ENCODE data around the gene CABP1.

The CABP1 gene

DNA sequence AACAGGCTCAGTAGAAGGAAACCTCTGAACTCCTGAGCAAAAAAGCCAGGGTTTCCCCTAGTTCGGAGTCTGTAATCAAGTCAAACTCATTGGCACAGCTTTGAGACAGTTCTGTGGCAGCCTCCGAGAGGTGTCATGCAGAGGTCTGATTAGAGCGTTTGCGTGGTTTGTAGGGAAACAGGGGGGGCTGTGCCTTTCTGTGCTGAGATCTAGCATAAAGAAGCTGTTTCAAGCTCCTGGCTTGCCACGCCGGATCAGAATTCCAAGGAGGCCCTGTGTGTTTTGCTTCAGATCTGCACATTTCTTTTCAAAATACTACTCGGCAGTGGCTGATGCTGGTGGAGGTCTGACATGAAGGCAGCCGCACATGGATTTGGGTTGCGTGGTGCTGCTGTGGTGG is 1.7 kb downstream of the CABP1 start:
- Histone ChIP-seq H3K36me3 (ENCODE audit: control insufficient read depth, insufficient read depth, low read length, severe bottlenecking) (no peaks in the 10 kb centered on the region), H3K27me3 (replicated peaks; ENCODE audit: control insufficient read depth, insufficient read depth, low read length) (peaks cover 61% of the 10 kb centered on the region), H3K4me3 (ENCODE audit: low read length) (no peak overlapping the region), H3K9ac (ENCODE audit: low read length) (no peak overlapping the region), H3K4me1 (ENCODE audit: control insufficient read depth, insufficient read depth, low read length) (no peaks in the 10 kb centered on the region), H3K9me3 (ENCODE audit: control insufficient read depth, low read length) (no peaks in the 10 kb centered on the region)
- no peak for DNase-seq (ENCODE audit: low read depth)

DNA sequence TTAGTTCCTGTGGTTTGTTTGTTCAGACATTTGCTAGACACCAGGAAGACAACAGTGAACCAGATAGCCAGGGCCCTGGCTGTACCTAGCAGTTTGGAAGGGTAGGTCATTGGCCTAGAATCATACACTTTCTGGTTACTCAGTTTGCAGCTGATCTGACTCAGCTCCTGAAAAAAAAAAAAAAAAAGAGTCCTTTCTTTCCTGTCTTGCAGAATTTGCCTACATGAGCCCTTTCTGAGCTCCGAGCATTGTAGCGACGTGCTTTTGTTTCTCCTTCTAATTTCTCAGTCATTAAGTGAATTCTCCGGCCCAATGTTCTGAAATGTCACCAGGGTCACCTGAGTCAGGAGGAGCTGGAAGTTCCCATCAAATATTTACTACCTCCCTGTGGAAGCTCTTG is 2.4 kb downstream of the CABP1 start:
- no peak for DNase-seq (ENCODE audit: low read depth)
- H3K9ac ChIP-seq (ENCODE audit: low read length): no peak overlapping the region
- no peaks in the 10 kb centered on the region for H3K9me3 ChIP-seq (ENCODE audit: control insufficient read depth, low read length)
- H3K4me1 ChIP-seq (ENCODE audit: control insufficient read depth, insufficient read depth, low read length): no peaks in the 10 kb centered on the region
- peaks cover 60% of the 10 kb centered on the region for H3K27me3 ChIP-seq (replicated peaks; ENCODE audit: control insufficient read depth, insufficient read depth, low read length)
- no peaks in the 10 kb centered on the region for H3K36me3 ChIP-seq (ENCODE audit: control insufficient read depth, insufficient read depth, low read length, severe bottlenecking)
- no peak overlapping the region for H3K4me3 ChIP-seq (ENCODE audit: low read length)

DNA sequence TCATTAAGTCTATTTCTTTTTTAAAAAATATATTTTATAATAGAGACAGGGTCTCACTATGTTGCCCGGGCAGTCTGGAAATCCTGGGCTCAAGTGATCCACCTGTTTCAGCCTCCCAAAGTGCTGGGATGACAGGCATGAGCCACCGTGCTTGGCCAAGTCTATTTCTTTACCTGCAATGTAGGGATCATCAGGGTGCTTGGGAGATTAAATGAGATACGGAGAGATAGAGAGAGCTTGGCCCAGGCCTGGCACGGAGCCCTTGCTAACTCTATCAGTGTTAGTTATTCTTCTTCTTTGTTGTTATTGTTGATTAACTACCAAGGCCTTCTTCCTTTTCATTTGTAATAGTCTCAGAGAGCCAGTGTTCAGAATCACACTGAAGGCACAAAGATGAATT is 3.1 kb downstream of the CABP1 start:
- no peak for DNase-seq (ENCODE audit: low read depth)
- no peaks in the 10 kb centered on the region for H3K36me3 ChIP-seq (ENCODE audit: control insufficient read depth, insufficient read depth, low read length, severe bottlenecking)
- H3K9ac ChIP-seq (ENCODE audit: low read length): no peak overlapping the region
- H3K27me3 ChIP-seq (replicated peaks; ENCODE audit: control insufficient read depth, insufficient read depth, low read length): peaks cover 54% of the 10 kb centered on the region
- no peak overlapping the region for H3K4me3 ChIP-seq (ENCODE audit: low read length)
- no peaks in the 10 kb centered on the region for H3K9me3 ChIP-seq (ENCODE audit: control insufficient read depth, low read length)
- H3K4me1 ChIP-seq (ENCODE audit: control insufficient read depth, insufficient read depth, low read length): no peaks in the 10 kb centered on the region

DNA sequence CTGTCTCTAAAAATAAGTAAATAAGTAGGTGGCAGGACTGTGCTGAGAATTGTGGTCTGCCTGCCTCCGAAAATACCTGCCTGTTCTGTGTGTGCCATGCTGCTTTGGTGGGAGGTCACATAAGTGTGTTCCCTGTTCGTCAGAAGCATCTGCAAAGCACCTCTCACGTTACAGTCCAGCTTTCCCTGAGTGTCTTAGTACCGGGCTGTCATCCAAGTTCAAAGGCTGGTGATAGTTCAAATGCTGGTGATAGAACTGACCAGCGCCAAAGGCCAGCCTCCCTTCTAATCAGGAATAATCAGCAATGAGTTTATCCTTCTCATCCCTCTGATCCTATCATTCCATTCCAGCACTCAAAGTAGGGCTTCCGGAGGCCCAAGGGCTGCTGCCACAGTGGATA is 5.6 kb downstream of the CABP1 start:
- Histone ChIP-seq H3K9ac (ENCODE audit: low read length) (no peak overlapping the region), H3K36me3 (ENCODE audit: control insufficient read depth, insufficient read depth, low read length, severe bottlenecking) (no peaks in the 10 kb centered on the region), H3K9me3 (ENCODE audit: control insufficient read depth, low read length) (no peaks in the 10 kb centered on the region), H3K27me3 (replicated peaks; ENCODE audit: control insufficient read depth, insufficient read depth, low read length) (peaks cover 59% of the 10 kb centered on the region), H3K4me3 (ENCODE audit: low read length) (no peak overlapping the region), H3K4me1 (ENCODE audit: control insufficient read depth, insufficient read depth, low read length) (peaks cover 7% of the 10 kb centered on the region)
- DNase-seq (ENCODE audit: low read depth): no peak

DNA sequence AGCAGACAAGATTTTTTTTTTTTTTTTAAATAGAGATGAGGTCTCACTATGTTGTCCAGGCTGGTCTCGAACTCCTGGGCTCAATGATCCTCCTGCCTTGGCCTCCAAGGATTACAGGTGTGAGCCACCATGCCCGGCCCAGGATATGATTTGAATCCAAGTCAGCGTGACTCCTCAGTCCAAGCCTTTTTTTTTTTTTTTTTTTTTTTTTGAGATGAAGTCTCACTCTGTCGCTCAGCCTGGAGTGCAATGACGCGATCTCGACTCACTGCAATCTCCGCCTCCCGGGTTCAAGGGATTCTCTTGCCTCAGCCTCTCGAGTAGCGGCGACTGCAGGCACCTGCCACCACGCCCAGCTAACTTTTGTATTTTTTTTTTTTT is 6.9 kb downstream of the CABP1 start:
- no peak for DNase-seq (ENCODE audit: low read depth)
- peaks cover 56% of the 10 kb centered on the region for H3K27me3 ChIP-seq (replicated peaks; ENCODE audit: control insufficient read depth, insufficient read depth, low read length)
- H3K9me3 ChIP-seq (ENCODE audit: control insufficient read depth, low read length): no peaks in the 10 kb centered on the region
- H3K4me3 ChIP-seq (ENCODE audit: low read length): no peak overlapping the region
- no peak overlapping the region for H3K9ac ChIP-seq (ENCODE audit: low read length)
- H3K4me1 ChIP-seq (ENCODE audit: control insufficient read depth, insufficient read depth, low read length): peaks cover 7% of the 10 kb centered on the region
- no peaks in the 10 kb centered on the region for H3K36me3 ChIP-seq (ENCODE audit: control insufficient read depth, insufficient read depth, low read length, severe bottlenecking)

DNA sequence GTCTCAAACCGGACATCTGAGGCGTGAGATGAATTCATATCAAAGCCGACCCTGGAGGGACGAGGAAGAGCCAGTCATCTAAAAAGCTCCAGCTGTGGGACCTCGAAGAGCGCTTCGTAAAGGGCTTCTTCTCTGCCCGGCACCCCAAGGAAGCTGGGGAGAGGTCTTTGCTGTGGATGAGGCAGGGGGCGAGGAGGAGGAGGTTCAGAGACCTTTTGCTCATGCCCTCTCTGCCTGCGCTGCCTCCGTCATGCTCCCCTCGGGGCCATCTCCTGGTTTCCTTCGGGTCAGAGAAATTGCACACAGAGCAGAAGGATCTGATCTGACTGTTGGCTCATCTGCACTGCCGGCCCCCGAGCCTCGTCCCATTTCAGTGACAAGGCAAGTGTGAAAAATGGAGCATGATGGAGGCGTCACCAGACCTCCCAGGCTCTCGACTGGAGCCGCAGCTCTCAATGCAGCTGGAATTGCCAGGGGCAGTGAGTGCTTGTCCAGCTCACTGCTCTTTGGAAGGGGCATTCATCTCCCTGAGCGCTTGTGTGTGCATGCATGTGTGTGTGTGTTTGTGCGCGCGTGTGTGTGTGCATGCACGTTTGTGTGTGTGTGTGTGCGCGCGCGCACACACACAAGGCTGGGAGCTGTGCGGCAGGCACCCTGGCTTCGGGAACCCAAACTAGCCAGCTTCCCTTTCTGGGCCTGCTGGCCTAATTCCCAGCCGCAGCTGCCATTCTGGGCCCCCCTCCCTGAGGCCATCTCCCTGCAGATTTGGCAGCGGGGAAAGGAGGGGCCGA is 9.2 kb downstream of the CABP1 start:
- Histone ChIP-seq H3K27me3 (replicated peaks; ENCODE audit: control insufficient read depth, insufficient read depth, low read length) (peaks cover 50% of the 10 kb centered on the region), H3K4me3 (ENCODE audit: low read length) (peak overlapping the region; percentile 77)
- peak; percentile 48 for DNase-seq (ENCODE audit: low read depth)

DNA sequence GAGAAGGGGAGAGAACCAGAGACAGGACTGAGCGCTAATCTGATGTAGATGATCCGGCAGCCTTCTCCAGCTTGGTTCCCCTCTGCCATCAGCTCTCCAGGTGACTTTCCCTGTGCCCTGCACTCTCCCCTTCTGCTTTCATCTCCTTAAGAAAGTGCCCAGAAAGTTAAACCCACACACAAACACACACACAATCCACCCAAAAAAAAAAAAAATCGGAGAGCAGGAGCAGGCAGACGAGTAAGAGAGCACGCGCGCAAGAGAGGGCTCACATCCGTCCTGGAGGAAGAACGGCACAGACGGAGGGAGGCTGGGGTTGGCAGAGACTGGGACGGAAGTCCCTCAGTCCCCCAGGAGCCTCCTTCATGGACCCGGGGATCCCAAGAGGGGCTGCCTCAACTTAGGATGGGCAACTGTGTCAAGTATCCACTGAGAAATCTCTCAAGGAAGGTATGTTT is 9.8 kb downstream of the CABP1 start:
- Histone ChIP-seq H3K9ac (ENCODE audit: low read length) (no peak overlapping the region), H3K4me1 (ENCODE audit: control insufficient read depth, insufficient read depth, low read length) (peaks cover 7% of the 10 kb centered on the region), H3K27me3 (replicated peaks; ENCODE audit: control insufficient read depth, insufficient read depth, low read length) (peaks cover 45% of the 10 kb centered on the region), H3K36me3 (ENCODE audit: control insufficient read depth, insufficient read depth, low read length, severe bottlenecking) (no peaks in the 10 kb centered on the region), H3K4me3 (ENCODE audit: low read length) (no peak overlapping the region), H3K9me3 (ENCODE audit: control insufficient read depth, low read length) (no peaks in the 10 kb centered on the region)
- DNase-seq (ENCODE audit: low read depth): no peak

More for the DNA sequence above, 9.2 kb downstream of the CABP1 start:
- Histone ChIP-seq H3K9me3 (ENCODE audit: control insufficient read depth, low read length) (no peaks in the 10 kb centered on the region), H3K4me1 (ENCODE audit: control insufficient read depth, insufficient read depth, low read length) (peaks cover 7% of the 10 kb centered on the region), H3K9ac (ENCODE audit: low read length) (peak overlapping the region; percentile 30), H3K36me3 (ENCODE audit: control insufficient read depth, insufficient read depth, low read length, severe bottlenecking) (no peaks in the 10 kb centered on the region)

DNA sequence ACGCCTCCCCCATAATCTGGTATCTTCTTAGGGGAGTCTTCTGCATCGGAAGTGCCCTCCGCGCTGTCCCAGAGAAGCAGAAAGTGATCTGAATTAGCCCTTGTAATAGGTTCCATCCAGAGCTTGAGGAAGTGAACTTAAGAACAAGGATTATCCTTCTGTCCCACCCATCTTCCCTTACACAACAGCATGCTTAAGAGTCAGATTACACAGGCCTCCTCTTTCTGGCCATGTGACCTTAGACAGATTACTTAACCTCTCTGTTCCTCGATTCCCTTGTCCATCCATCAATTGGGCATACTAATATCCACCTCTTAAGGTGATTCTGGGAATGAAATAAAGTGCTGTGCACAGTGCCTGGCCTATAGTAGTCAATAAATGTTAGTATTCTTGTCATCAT is 11.4 kb downstream of the CABP1 start:
- H3K9ac ChIP-seq (ENCODE audit: low read length): no peak overlapping the region
- no peak overlapping the region for H3K4me3 ChIP-seq (ENCODE audit: low read length)
- H3K36me3 ChIP-seq (ENCODE audit: control insufficient read depth, insufficient read depth, low read length, severe bottlenecking): no peaks in the 10 kb centered on the region
- H3K9me3 ChIP-seq (ENCODE audit: control insufficient read depth, low read length): no peaks in the 10 kb centered on the region
- peaks cover 7% of the 10 kb centered on the region for H3K4me1 ChIP-seq (ENCODE audit: control insufficient read depth, insufficient read depth, low read length)
- DNase-seq (ENCODE audit: low read depth): peak; percentile 53
- peaks cover 51% of the 10 kb centered on the region for H3K27me3 ChIP-seq (replicated peaks; ENCODE audit: control insufficient read depth, insufficient read depth, low read length)

DNA sequence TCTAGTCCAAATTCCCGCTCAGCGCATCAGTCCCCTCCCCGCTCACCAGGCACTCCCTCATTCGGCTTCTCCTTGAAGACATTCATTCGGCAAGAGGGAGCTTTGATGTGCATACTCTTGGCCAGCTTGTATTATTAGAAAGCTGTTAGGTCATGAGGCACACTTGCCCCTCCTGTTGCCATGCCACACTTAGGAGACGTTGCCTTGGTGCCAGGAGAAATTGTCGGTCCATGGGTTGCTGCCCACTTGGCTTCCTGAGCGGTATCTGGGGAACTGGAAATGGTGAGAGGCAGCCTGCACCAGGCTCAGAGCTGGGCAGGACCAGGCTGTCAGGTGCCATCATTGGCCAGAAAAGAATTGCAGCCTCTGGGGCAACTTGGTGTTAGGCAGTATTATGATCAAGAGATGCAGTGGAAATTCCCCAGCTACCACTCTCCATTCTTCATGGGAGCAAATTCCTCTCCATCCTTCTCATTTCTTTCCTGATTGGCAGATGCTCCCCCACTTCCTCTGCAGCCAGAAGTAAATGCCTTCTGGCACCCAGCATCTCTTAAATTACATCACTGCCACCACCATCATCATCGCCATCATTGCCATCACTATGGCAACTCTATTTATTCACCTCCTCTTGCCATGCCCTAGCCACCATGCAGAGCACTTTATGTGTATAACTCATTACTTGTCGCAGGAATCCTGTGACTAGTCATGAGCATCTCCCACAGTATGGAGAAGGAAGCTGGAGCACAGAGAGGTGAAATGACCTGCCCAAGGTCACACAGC is 12.4 kb downstream of the CABP1 start:
- peaks cover 7% of the 10 kb centered on the region for H3K4me1 ChIP-seq (ENCODE audit: control insufficient read depth, insufficient read depth, low read length)
- no peak overlapping the region for H3K4me3 ChIP-seq (ENCODE audit: low read length)
- H3K36me3 ChIP-seq (ENCODE audit: control insufficient read depth, insufficient read depth, low read length, severe bottlenecking): no peaks in the 10 kb centered on the region
- peaks cover 58% of the 10 kb centered on the region for H3K27me3 ChIP-seq (replicated peaks; ENCODE audit: control insufficient read depth, insufficient read depth, low read length)
- H3K9ac ChIP-seq (ENCODE audit: low read length): no peak overlapping the region
- no peaks in the 10 kb centered on the region for H3K9me3 ChIP-seq (ENCODE audit: control insufficient read depth, low read length)
- DNase-seq (ENCODE audit: low read depth): no peak

DNA sequence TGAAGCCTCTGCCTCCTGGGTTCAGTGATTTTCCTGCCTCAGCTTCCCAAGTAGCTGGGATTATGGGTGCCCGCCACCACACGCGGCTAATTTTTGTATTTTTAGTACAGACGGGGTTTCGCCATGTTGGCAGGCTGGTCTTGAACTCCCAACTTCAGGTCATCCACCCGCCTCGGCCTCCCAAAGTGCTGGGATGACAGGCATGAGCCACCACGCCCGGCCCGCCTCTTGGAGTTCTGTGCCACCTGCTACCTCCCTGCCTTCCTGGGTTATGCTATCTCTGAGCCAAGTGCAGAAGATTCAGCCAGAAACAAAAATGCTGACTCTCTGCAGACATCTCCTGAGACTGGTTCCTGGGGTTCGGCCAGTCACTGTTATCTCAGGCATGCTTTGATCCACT is 13.2 kb downstream of the CABP1 start:
- H3K27me3 ChIP-seq (replicated peaks; ENCODE audit: control insufficient read depth, insufficient read depth, low read length): peaks cover 62% of the 10 kb centered on the region
- H3K9ac ChIP-seq (ENCODE audit: low read length): no peak overlapping the region
- DNase-seq (ENCODE audit: low read depth): no peak
- no peak overlapping the region for H3K4me3 ChIP-seq (ENCODE audit: low read length)
- peaks cover 7% of the 10 kb centered on the region for H3K4me1 ChIP-seq (ENCODE audit: control insufficient read depth, insufficient read depth, low read length)
- no peaks in the 10 kb centered on the region for H3K36me3 ChIP-seq (ENCODE audit: control insufficient read depth, insufficient read depth, low read length, severe bottlenecking)
- no peaks in the 10 kb centered on the region for H3K9me3 ChIP-seq (ENCODE audit: control insufficient read depth, low read length)

DNA sequence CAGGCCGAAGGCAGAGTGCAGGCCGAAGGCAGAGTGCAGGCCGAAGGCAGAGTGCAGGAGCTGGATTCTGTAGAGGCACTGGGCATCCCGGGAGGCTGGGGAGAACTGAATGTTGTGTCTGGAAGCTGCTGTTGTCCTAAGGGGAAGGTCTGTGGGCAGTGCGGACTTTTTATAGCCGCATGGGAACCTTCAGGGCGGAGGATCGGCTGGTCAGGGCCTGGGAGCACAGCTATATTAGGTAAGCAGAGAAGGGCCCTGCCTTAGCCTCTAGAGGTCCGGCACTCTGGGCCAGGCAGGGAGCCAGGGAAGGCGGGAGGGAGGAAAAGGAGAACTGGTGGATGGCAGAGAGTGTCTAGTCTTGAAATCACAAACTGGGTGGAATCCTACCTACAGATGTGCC is 14.2 kb downstream of the CABP1 start:
- Histone ChIP-seq H3K36me3 (ENCODE audit: control insufficient read depth, insufficient read depth, low read length, severe bottlenecking) (no peaks in the 10 kb centered on the region), H3K4me1 (ENCODE audit: control insufficient read depth, insufficient read depth, low read length) (peaks cover 2% of the 10 kb centered on the region), H3K4me3 (ENCODE audit: low read length) (no peak overlapping the region), H3K9me3 (ENCODE audit: control insufficient read depth, low read length) (no peaks in the 10 kb centered on the region), H3K9ac (ENCODE audit: low read length) (no peak overlapping the region), H3K27me3 (replicated peaks; ENCODE audit: control insufficient read depth, insufficient read depth, low read length) (peaks cover 64% of the 10 kb centered on the region)
- DNase-seq (ENCODE audit: low read depth): no peak
